ENCODE results near the gene ANGPTL1. TPM values are rescaled to one million over a fixed set of nuclear protein-coding genes. Genes with fewer than 3 reads are reported as not detected.
A peak's percentile ranks its signal among the peaks of the same experiment; 100 is the strongest.

Gene ANGPTL1
- total and polyA plus RNA-seq, 10 of the 15 experiments (the other 5 are each of a cell fraction or from before 2014, with no cell fraction given) = not detected

DNA sequence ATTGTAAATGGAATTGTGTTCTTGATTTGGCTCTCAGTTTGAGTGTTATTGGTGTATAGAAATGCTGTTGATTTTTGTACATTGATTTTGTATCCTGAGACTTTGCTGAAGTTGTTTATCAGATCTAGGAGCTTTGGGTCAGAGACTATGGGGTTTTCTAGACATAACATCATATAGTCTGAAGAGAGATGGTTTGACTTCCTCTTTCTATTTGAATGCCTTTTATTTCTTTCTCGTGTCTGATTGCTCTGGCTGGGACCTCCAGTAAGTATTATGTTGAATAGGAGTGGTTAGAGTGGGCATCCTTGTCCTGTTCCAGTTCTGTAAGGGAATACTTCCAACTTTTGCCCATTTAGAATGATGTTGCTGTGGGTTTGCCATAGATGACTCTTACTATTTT lies 39.1 kb upstream of the ANGPTL1 start:
- no peak overlapping the region for H3K27ac ChIP-seq (ENCODE audit: control insufficient read depth, insufficient read depth)
- H3K79me2 ChIP-seq (ENCODE audit: control insufficient read depth, insufficient read depth, low read length) = no peaks in the 10 kb centered on the region
- no peak overlapping the region for H3K4me2 ChIP-seq (ENCODE audit: control insufficient read depth, insufficient read depth)
- H3K4me3 ChIP-seq = no peak overlapping the region
- ATAC-seq (no peak), FAIRE-seq (no peak), DNase-seq (ENCODE audit: low read depth, low spot score) (no peak)
- no peak overlapping the region for H3K9ac ChIP-seq (ENCODE audit: control insufficient read depth, insufficient read depth, low read length)
- TF ChIP-seq ZBED1 (IDR thresholded peaks at IDR 0.05; ENCODE audit: borderline replicate concordance) (no peak), SPI1 (IDR thresholded peaks at IDR 0.05; ENCODE audit: borderline replicate concordance, insufficient read depth, low read depth, low read length) (peak; percentile 22; the same call in 1 of the 2 replicates)
- H2AFZ ChIP-seq (ENCODE audit: control insufficient read depth, low read depth, low read length) = no peak overlapping the region
- H3K36me3 ChIP-seq (ENCODE audit: control insufficient read depth in 2 of 2, insufficient read depth in 2 of 2, low read length in 1 of 2) = no peaks in the 10 kb centered on the region
- SMC1A ChIA-PET (ENCODE audit: uncharacterized antibody, unreplicated experiment) = no interaction called here
- RAD21 ChIA-PET (ENCODE audit: unreplicated experiment) = no interaction called here
- in situ Hi-C loops (cut with MboI) (no loop called here), intact Hi-C loops (cut with micrococcal nuclease; ENCODE audit: unreplicated experiment) (no loop called here)
- no peaks in the 10 kb centered on the region for H4K20me1 ChIP-seq (ENCODE audit: control insufficient read depth, insufficient read depth)
- H3K4me1 ChIP-seq (ENCODE audit: control insufficient read depth, insufficient read depth, low read length) = peaks cover 11% of the 10 kb centered on the region
- no peaks in the 10 kb centered on the region; a peak in 1 of 4 replicates for H3K27me3 ChIP-seq (replicated peaks in 1 of 2; ENCODE audit: control insufficient read depth in 2 of 2, insufficient read depth in 2 of 2, low read length in 1 of 2)
- peaks cover 2% of the 10 kb centered on the region; the same call in 2 of the 3 replicates for H3K9me3 ChIP-seq (replicated peaks; ENCODE audit: control insufficient read depth, insufficient read depth, low read length)
- BruUV-seq (replicated peaks) = no TSS peak
- POLR2A ChIA-PET = no interaction called here
- WGBS (ENCODE audit: insufficient coverage, insufficient replicate concordance, low lambda C conversion rate, missing lambda C conversion rate) = 0% methylated on average over 1 of the region's 1 CpG
- CTCF ChIA-PET = interaction anchor here (1.4 kb wide), 1 partner anchor 10 kb away, joined by 4 read pairs; no protein-coding TSS in a partner anchor

GRCh38 chr1:178908358-178908757 lies 37.5 kb upstream of the ANGPTL1 start:
- no peaks in the 10 kb centered on the region for H4K20me1 ChIP-seq (ENCODE audit: control insufficient read depth, insufficient read depth)
- WGBS (ENCODE audit: insufficient coverage, insufficient replicate concordance, low lambda C conversion rate, missing lambda C conversion rate) = 30% methylated on average over 1 of the region's 1 CpG
- no peak overlapping the region for H3K4me2 ChIP-seq (ENCODE audit: control insufficient read depth, insufficient read depth)
- ChIA-PET SMC1A (ENCODE audit: uncharacterized antibody, unreplicated experiment) (no interaction called here), POLR2A (no interaction called here), CTCF (no interaction called here), RAD21 (ENCODE audit: unreplicated experiment) (interaction anchor here (0.6 kb wide), 1 partner anchor 96 kb away, joined by 4 read pairs; no protein-coding TSS in a partner anchor)
- H3K79me2 ChIP-seq (ENCODE audit: control insufficient read depth, insufficient read depth, low read length) = no peaks in the 10 kb centered on the region
- intact Hi-C loops (cut with micrococcal nuclease; ENCODE audit: unreplicated experiment) = no loop called here
- no peak for FAIRE-seq
- in situ Hi-C loops (cut with MboI) = no loop called here
- no TSS peak for BruUV-seq (replicated peaks)
- peaks cover 2% of the 10 kb centered on the region; the same call in 2 of the 3 replicates for H3K9me3 ChIP-seq (replicated peaks; ENCODE audit: control insufficient read depth, insufficient read depth, low read length)
- no peaks in the 10 kb centered on the region for H3K27me3 ChIP-seq (replicated peaks in 1 of 2; ENCODE audit: control insufficient read depth in 2 of 2, insufficient read depth in 2 of 2, low read length in 1 of 2)
- H3K9ac ChIP-seq (ENCODE audit: control insufficient read depth, insufficient read depth, low read length) = no peak overlapping the region
- H2AFZ ChIP-seq (ENCODE audit: control insufficient read depth, low read depth, low read length) = no peak overlapping the region
- no peak overlapping the region for H3K27ac ChIP-seq (ENCODE audit: control insufficient read depth, insufficient read depth)
- H3K4me3 ChIP-seq = no peak overlapping the region
- no peak for DNase-seq (ENCODE audit: low read depth, low spot score)
- ATAC-seq = no peak
- TF ChIP-seq ETV6 (conservative IDR thresholded peaks at IDR 0.05 in 1 of 2, IDR thresholded peaks at IDR 0.05 in 1 of 2; ENCODE audit: borderline replicate concordance in 1 of 2, low read depth in 1 of 2) = no peak
- no peak for TF ChIP-seq SMC3 (IDR thresholded peaks at IDR 0.05; ENCODE audit: borderline replicate concordance, low read length)
- TF ChIP-seq, protein P1, sequence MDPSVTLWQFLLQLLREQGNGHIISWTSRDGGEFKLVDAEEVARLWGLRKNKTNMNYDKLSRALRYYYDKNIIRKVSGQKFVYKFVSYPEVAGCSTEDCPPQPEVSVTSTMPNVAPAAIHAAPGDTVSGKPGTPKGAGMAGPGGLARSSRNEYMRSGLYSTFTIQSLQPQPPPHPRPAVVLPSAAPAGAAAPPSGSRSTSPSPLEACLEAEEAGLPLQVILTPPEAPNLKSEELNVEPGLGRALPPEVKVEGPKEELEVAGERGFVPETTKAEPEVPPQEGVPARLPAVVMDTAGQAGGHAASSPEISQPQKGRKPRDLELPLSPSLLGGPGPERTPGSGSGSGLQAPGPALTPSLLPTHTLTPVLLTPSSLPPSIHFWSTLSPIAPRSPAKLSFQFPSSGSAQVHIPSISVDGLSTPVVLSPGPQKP (IDR thresholded peaks at IDR 0.05; ENCODE audit: low read depth, low read length) = no peak
- TF ChIP-seq SMAD1 (IDR thresholded peaks at IDR 0.05; ENCODE audit: low read depth, partially characterized antibody) = no peak
- TF ChIP-seq PAX5 (IDR thresholded peaks at IDR 0.05; ENCODE audit: borderline replicate concordance, low read depth, low read length) = no peak
- no peak for TF ChIP-seq KDM1A (IDR thresholded peaks at IDR 0.05; ENCODE audit: borderline replicate concordance)
- TF ChIP-seq YBX1 (IDR thresholded peaks at IDR 0.05) = no peak
- TF ChIP-seq CBX3 (IDR thresholded peaks at IDR 0.05; ENCODE audit: borderline replicate concordance, low read depth) = no peak
- H3K4me1 ChIP-seq (ENCODE audit: control insufficient read depth, insufficient read depth, low read length) = no peaks in the 10 kb centered on the region
- no peaks in the 10 kb centered on the region for H3K36me3 ChIP-seq (ENCODE audit: control insufficient read depth in 2 of 2, insufficient read depth in 2 of 2, low read length in 1 of 2)

Data from GM12878 (cell line).